Measurements from ENCODE around the gene PRKCG.

The PRKCG gene

DNA sequence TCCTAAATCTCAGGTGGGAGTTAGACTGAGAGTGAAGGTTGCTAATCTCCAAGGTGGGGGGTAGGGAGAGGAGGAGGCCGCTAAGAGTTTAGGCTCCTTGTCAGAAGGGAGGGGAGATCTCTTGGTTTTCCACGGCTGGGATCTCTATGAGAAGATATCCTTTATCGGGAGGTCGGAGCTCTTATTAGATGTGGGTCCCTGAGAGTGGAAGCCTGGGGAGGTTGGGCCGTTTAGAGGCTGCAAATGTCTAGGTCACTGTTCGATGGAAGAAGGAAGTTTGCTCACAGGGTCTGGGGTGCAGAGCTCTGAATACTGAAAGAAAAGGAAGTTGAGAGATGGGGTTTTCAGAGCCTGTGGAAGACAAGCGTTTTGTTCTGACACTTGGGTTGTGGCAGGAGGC is 10.5 kb upstream of the PRKCG start:
- DNase-seq (ENCODE audit: low spot score), result no peak

DNA sequence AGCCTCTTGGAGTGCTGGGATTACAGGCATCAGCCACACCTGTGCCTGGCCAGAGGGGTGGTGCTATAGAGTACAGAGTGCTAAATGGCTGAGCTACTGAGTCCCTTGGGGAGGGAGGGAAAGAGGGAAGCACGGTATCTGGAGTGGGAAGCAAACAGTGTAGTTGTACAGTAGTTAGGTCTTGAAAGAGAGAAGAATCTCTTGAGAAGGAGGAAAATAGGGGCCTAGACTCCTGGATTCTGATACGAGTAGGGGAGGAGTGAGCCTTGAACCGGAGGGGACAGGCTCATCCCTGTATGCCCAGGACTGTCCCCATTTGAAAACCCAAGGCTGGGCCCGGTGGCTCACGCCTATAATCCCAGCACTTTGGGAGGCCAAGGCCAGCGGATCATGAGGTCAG is 9.2 kb upstream of the PRKCG start:
- no peak for DNase-seq (ENCODE audit: low spot score)

DNA sequence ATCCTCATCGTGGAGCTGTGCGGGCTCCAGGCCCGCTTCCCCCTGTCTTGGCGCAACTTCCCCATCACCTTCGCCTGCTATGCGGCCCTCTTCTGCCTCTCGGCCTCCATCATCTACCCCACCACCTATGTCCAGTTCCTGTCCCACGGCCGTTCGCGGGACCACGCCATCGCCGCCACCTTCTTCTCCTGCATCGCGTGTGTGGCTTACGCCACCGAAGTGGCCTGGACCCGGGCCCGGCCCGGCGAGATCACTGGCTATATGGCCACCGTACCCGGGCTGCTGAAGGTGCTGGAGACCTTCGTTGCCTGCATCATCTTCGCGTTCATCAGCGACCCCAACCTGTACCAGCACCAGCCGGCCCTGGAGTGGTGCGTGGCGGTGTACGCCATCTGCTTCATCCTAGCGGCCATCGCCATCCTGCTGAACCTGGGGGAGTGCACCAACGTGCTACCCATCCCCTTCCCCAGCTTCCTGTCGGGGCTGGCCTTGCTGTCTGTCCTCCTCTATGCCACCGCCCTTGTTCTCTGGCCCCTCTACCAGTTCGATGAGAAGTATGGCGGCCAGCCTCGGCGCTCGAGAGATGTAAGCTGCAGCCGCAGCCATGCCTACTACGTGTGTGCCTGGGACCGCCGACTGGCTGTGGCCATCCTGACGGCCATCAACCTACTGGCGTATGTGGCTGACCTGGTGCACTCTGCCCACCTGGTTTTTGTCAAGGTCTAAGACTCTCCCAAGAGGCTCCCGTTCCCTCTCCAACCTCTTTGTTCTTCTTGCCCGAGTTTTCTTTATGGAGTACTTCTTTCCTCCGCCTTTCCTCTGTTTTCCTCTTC is 8.0 kb upstream of the PRKCG start:
- no peak for DNase-seq (ENCODE audit: low spot score)

GRCh38 chr19:53874606-53874990 is 7.4 kb upstream of the PRKCG start:
- DNase-seq (ENCODE audit: low spot score), result no peak

DNA sequence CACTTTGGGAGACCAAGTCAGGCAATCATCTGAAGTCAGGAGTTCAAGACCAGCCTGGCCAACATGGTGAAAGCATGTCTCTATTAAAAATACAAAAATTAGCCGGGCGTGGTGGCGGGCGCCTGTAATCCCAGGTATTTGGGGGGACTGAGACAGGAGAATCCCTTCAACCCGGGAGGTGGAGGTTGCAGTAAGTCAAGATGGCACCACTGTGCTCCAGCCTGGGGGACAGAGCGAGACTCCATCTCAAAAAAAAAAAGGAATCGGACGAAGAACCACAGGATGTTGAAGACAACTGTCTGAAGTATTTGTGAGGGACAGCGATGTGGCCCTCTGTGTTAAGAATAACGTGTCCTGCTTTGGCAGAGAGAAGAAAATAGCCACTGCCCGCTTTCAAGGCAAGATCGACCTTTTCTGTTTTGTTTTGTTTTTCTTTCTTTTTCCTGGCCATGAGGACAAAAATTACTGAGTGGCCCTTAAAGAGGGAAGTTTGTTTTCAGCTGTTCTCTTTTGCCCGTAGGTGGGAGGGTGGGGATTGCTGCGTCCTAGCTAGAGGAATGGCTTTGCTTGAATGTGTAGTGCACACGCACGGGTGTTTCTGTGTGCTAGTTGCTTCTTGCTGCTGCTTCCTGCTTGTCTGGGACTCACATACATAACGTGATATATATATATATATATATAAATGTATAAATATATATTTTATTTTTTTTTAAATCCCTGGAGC is 6.2 kb upstream of the PRKCG start:
- no peak for DNase-seq (ENCODE audit: low spot score)

GRCh38 chr19:53876651-53877224 is 5.3 kb upstream of the PRKCG start:
- no peak for DNase-seq (ENCODE audit: low spot score)

- DNase-seq (ENCODE audit: low spot score), result no peak
Measured at GRCh38 chr19:53877361-53877766, 4.6 kb upstream of the PRKCG start.

GRCh38 chr19:53878776-53879139 is 3.2 kb upstream of the PRKCG start:
- DNase-seq (ENCODE audit: low spot score), result no peak

DNA sequence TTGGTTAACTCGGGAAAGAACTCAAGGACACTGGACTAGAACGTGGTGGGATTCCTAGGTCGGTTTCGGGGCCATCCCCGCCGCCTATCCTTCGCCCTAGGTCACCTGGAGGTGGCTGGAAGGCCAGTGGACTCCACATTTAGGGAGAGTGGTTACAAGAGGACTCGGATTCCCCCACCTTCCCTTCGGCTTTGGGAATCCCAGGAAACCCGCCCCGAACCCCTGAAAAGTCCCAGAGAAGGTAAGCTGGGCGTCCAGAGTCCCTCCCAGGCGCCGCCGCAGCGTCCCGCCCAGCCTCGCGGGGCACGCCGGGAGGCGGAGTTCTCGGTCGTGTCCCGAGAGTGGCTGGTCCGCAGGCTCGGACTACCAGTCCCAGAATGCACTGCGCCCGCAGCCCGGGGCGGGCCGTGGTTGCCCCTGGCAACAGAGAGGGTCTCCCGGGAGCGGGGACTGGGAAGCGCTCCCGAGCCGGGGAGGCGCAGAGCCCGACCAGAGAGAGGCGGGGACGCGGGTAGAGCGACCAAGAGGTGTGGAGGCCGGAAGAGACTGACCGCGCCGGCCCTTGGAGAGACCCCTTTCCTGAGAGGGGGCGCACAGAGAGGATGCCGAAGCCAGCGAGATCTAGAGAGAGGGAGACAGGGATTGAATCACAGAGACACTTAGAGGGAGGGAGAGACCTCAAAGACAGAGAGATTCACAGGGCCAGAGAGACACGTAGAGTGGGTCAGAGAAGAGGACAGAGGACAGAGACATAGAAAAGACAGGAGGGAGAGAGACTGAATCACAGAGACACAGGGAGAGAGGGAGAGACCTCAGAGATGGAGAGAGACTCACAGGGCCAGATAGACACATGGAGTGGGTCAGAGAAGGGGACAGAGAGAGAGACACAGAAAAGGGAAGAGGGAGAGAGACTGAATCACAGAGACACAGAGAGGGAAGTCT is 2.6 kb upstream of the PRKCG start:
- DNase-seq (ENCODE audit: low spot score), result peak; percentile 90

DNA sequence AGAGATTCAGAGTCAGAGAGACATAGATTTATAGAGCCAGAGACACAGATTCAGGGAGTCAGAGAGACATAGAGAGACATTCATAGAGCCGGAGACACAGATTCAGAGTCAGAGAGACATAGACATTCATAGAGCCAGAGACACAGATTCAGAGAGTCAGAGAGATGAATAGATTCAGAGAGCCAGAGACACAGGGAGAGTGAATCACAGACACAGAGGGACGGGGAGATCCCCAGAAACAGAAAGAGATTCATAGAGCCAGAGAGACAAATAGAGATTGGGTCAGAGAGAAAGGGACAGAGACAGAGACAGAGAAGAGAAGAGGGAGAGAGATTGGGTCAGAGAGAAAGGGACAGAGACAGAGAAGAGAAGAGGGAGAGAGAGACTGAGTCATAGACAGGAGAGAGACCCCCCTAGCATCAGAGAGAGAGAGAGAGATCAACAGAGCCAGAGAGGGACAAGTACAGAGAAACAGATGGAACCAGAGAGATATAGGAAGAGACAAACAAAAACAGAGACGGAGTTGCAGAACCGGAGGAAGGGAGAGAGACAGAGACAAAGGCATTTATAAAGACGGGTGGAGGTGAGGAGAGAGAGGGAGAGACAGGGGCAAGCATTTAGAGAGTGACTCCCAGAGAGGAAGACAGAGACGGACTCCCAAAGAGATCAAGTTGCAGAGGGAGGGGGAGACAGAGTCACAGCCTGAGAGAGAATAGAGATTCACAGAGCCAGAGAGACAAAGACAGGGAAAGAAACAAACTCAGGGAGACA is 1.1 kb upstream of the PRKCG start:
- no peak for DNase-seq (ENCODE audit: low spot score)

GRCh38 chr19:53882391-53883050 is 524 bp downstream of the PRKCG start:
- no peak for DNase-seq (ENCODE audit: low spot score)

DNA sequence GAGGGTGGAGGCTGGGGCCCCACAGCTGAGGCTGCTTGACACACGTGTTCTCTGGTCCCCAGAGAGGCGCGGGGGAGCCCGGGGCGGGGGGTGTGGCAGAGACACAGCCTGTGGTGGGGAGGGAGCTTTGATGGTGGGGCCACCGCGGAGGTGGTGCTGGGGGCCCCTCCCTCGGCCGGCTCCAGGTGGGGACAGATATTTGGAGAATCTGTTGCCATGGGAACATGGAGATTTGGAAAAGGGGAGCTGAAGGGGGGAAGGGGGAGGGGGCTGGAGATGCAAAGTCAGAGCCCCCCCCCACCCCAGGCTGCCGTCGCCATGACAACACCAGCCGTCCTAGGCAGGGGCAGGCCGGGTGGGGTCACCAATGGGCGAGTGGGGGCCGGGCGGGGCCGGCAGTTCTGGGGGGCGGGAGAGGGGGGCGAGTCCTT is 1.2 kb downstream of the PRKCG start:
- DNase-seq (ENCODE audit: low spot score), result no peak

DNA sequence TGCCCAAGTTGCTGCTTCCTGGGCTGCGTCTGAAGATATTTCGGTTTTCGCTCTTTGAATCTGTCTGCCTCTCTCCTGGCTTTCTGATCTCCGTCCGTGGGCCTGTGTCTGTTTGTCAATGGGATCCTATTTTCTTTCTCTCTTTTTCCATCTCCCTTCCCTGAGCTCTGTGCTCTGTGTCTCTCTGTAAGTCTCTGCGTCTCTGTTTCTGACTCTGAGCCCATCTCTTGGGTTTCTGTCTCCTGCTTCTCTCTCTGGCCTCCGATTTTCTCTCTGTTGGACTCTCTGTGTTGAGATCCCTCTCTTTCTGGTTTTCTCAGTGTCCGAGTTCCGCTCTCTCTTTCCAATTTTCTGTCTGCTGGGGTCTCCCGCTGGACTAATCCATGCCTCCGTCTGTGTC is 1.7 kb downstream of the PRKCG start:
- DNase-seq (ENCODE audit: low spot score), result no peak

DNA sequence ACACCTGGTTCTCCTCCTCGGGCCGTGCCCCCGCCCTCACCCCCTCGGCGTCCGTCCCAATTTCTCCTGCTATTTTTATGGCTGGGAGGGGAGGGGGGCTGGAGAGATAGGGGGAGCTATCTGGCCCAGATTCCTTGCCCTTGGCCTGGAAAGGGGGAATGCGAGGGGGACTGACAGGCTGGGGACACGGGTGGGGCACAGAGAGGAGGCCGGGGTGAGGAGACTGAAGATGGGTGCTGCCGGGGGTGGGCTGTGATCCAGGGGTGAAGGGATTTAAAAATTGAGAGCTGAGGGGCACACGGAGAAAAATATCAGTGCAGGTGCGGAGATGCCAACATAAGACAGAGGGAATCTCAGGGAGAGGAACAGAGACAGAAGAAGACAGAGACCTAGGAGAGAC is 2.3 kb downstream of the PRKCG start:
- no peak for DNase-seq (ENCODE audit: low spot score)

DNA sequence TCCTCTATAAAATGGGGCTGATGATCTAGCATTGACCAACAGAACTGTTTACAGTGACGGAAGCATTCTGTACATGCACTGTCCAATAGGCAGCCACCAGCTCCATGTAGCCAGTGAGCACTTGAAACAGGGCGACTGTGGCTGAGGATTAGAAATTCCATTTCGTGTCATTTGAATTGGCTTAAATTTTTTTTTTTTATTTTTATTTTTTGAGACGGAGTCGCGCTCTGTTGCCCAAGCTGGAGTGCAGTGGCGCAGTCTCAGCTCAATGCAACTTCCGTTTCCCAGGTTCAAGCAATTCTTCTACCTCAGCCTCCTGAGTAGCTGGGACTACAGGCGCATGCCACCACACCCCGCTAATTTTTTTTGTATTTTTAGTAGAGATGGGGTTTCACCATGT is 3.0 kb downstream of the PRKCG start:
- no peak for DNase-seq (ENCODE audit: low spot score)

- DNase-seq (ENCODE audit: low spot score), result no peak
Measured at GRCh38 chr19:53892301-53892980, 10.4 kb downstream of the PRKCG start.

DNA sequence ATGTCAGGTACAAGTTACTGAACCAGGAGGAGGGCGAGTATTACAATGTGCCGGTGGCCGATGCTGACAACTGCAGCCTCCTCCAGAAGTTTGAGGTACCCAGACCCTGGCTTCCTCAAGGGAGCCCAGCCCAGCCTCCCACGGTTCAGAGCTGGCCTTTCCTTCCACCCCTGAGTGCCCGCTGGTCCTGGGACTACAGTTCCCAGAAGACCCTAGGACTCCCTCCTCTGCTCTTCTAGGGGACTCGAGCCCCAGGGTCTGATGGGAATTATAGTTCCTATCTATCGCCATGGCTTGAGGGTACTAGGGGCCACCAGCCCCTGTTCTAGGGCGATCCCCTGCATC is 11.0 kb downstream of the PRKCG start:
- peak; percentile 48 for DNase-seq (ENCODE audit: low spot score)

DNA sequence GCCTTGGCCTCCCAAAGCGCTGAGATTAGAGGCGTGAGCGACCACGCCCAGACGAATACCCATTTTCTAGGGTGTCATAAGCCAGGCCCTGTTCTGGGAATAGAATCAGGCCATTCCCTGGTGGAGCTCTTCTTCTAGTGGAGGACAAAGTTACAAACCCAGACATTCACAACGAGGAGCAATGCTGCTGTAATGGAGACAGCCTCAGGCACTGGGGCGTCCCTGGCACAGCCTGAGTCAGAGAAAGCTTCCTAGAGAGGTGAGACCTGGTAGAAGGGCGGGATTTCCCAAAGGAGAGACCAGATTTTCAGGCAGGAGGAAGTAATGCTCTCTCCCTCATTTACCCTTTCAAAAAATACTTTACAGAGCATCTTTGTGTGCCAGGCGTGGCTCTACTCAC is 12.7 kb downstream of the PRKCG start:
- no peak for DNase-seq (ENCODE audit: low spot score)

DNA sequence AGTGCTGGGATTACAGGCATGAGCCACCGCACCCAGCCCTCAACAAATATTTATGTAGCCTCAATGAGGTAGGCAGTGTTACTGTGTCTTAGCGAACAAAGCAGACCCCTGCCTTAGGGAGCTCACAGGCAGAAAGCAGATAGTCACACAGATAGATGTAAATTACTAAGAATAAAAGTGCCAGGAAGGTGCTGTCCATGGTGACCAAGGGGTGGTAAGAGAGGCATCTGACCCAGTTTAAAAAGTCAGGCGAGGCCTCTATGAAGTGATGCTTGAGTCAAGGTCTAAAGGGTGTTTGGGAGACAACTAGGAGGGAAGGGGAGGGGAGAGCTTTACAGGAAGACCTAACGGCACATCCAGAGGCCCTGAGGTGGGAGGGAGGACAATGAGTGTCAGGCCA is 14.7 kb downstream of the PRKCG start:
- DNase-seq (ENCODE audit: low spot score), result no peak

DNA sequence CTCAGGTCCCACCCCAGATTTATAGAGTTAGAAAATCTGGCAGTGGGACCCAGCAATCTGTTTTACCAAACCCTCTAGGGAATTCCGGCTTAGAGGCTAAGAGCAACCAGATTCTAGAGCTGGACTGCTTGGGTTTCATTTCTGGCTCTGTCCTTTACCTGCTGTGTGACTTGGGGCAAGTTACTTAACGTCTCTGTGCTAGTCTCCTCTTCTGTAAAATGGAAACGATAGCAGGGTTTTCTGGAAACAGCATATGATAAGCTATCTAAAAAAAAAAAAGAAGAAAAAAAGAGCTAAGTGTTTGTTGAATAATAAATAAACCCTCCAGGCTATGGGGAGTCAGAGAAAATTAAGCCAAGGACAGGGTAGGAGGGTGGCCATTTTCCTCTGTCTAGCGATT is 15.5 kb downstream of the PRKCG start:
- no peak for DNase-seq (ENCODE audit: low spot score)

Data from SK-N-DZ (cell line).